ENCODE results near the gene ZRSR2.

- TF ChIP-seq, protein P1, sequence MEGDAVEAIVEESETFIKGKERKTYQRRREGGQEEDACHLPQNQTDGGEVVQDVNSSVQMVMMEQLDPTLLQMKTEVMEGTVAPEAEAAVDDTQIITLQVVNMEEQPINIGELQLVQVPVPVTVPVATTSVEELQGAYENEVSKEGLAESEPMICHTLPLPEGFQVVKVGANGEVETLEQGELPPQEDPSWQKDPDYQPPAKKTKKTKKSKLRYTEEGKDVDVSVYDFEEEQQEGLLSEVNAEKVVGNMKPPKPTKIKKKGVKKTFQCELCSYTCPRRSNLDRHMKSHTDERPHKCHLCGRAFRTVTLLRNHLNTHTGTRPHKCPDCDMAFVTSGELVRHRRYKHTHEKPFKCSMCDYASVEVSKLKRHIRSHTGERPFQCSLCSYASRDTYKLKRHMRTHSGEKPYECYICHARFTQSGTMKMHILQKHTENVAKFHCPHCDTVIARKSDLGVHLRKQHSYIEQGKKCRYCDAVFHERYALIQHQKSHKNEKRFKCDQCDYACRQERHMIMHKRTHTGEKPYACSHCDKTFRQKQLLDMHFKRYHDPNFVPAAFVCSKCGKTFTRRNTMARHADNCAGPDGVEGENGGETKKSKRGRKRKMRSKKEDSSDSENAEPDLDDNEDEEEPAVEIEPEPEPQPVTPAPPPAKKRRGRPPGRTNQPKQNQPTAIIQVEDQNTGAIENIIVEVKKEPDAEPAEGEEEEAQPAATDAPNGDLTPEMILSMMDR (conservative IDR thresholded peaks at IDR 0.05; ENCODE audit: low read length), result no peak
- no peak for TF ChIP-seq EZH2phosphoT487 (IDR thresholded peaks at IDR 0.05; ENCODE audit: borderline replicate concordance)
Observed at GRCh38 chrX:15822922-15823321, 32.6 kb downstream of the ZRSR2 start.

All from Loucy (cell line).